Umbilical cord (tissue), 2 donors: ENCODE results near the gene PIN1. TPM values are rescaled to one million over a fixed set of nuclear protein-coding genes. Genes with fewer than 3 reads are reported as not detected.
"Not testable (repeated sequence)": the region's sequence is repeated elsewhere in the genome, so short reads cannot be mapped to it uniquely, and the experiment has no call there.

ENCODE experiments used
- DNase-seq: peaks from one replicate; pipeline ENCODE4 v3.0.0-alpha.2; 2015; ENCODE audit warnings: low spot score
- total RNA-seq: library from RNA; depleted of rRNA; stranded (reverse); fragments of >200 nt; gene quantifications from one replicate; pipeline ENCODE4 v1.2.3, GENCODE V29; 2014; ENCODE audit warnings: low replicate concordance; ENCODE audit not compliant: insufficient read depth

Gene PIN1
- total RNA-seq, 1 donor from 2014 or later, result 40.7 TPM

GRCh38 chr19:9818734-9819595, 16.2 kb upstream of the PIN1 start, which contains the start of gene FBXL12:
Gene FBXL12, minus strand, starts transcription at chr19:9819079. Its CDS starts 266 bp downstream, at chr19:9818813.
- DNase-seq, result peak; percentile 100

GRCh38 chr19:9819596-9819909, 15.6 kb upstream of the PIN1 start:
- no peak for DNase-seq

- DNase-seq, result not testable (repeated sequence)
Observed at GRCh38 chr19:9820034-9820433, 15.1 kb upstream of the PIN1 start.

- no peak for DNase-seq
Observed at GRCh38 chr19:9823816-9824215, 11.3 kb upstream of the PIN1 start.

- peak; percentile 94 for DNase-seq
Observed at GRCh38 chr19:9827289-9828238, 7.6 kb upstream of the PIN1 start, which contains the start of gene UBL5. Gene UBL5, plus strand, starts transcription at chr19:9827918. Its CDS starts 420 bp downstream, at chr19:9828338.

- DNase-seq, result no peak
Observed at GRCh38 chr19:9828551-9829063, 6.5 kb upstream of the PIN1 start.

- no peak for DNase-seq
Observed at GRCh38 chr19:9834307-9834725, 802 bp upstream of the PIN1 start.

- DNase-seq, result no peak
Observed at GRCh38 chr19:9835507-9835949, 410 bp downstream of the PIN1 start.

- DNase-seq, result no peak
Observed at GRCh38 chr19:9836021-9836420, 903 bp downstream of the PIN1 start.

GRCh38 chr19:9838324-9838723, 3.2 kb downstream of the PIN1 start:
- no peak for DNase-seq

GRCh38 chr19:9839415-9839814, 4.3 kb downstream of the PIN1 start:
- peak; percentile 67 for DNase-seq

GRCh38 chr19:9842834-9843625, 7.9 kb downstream of the PIN1 start:
- DNase-seq, result no peak

- not testable (repeated sequence) for DNase-seq
Observed at GRCh38 chr19:9843626-9844273, 8.6 kb downstream of the PIN1 start.

- DNase-seq, result peak; percentile 35
Observed at GRCh38 chr19:9847087-9847671, 12.1 kb downstream of the PIN1 start.

GRCh38 chr19:9848060-9848459, 12.9 kb downstream of the PIN1 start:
- no peak for DNase-seq

GRCh38 chr19:9848762-9849161, 13.6 kb downstream of the PIN1 start:
- no peak for DNase-seq

- DNase-seq, result no peak
Observed at GRCh38 chr19:9849791-9850190, 14.7 kb downstream of the PIN1 start.

GRCh38 chr19:9850235-9850959, 15.3 kb downstream of the PIN1 start:
- no peak for DNase-seq

- no peak for DNase-seq
Observed at GRCh38 chr19:9854282-9854846, 19.2 kb downstream of the PIN1 start.
